HEK293T (cell line): ENCODE measurements around the gene IDH3A.

Source experiments
- CTCF ChIA-PET: fragments of 350-600 bp; formaldehyde crosslinking; extraction: SDS; loops from one replicate; lab custom pipeline; 2021; ENCODE audit warnings: antibody characterized with exemption, inconsistent platforms; lab: Yijun Ruan, JAX
- POLR2A ChIA-PET: fragments of 350-600 bp; formaldehyde crosslinking; extraction: SDS; loops from one replicate; lab custom pipeline; 2020; ENCODE audit warnings: antibody characterized with exemption, inconsistent platforms; lab: Yijun Ruan, JAX
- DNase-seq: peaks from one replicate; pipeline ENCODE4 v3.0.0; 2012; ENCODE audit warnings: mixed read lengths; ENCODE audit errors: extremely low spot score
- ARNT ChIP-seq: fragments of 450-650 bp; IDR thresholded peaks from 2 replicates; pipeline ENCODE4 v1.6.1; 2017; ENCODE audit warnings: mild to moderate bottlenecking
- BHLHE40 ChIP-seq: fragments of 450-650 bp; IDR thresholded peaks from 2 replicates; pipeline ENCODE4 v1.6.1; 2016; ENCODE audit warnings: mild to moderate bottlenecking, moderate library complexity, borderline replicate concordance
- CTBP1 ChIP-seq: fragments of 450-650 bp; IDR thresholded peaks from 2 replicates; pipeline ENCODE4 v1.6.1; 2016; ENCODE audit warnings: borderline replicate concordance
- ELF4 ChIP-seq: fragments of 450-650 bp; IDR thresholded peaks from 2 replicates; pipeline ENCODE4 v1.6.1; 2017; ENCODE audit warnings: antibody characterized with exemption
- FOXA1 ChIP-seq: fragments of 450-650 bp; IDR thresholded peaks from 2 replicates; pipeline ENCODE4 v1.6.1; 2016; ENCODE audit warnings: mild to moderate bottlenecking
- FOXK2 ChIP-seq: fragments of 450-650 bp; IDR thresholded peaks from 2 replicates; pipeline ENCODE4 v1.6.1; 2016; ENCODE audit warnings: mild to moderate bottlenecking
- FOXM1 ChIP-seq: fragments of 450-650 bp; IDR thresholded peaks from 2 replicates; pipeline ENCODE4 v1.6.1; 2017; ENCODE audit warnings: mild to moderate bottlenecking, borderline replicate concordance
- HDGF ChIP-seq: fragments of 450-650 bp; IDR thresholded peaks from 2 replicates; pipeline ENCODE4 v1.6.1; 2017; ENCODE audit warnings: antibody characterized with exemption, borderline replicate concordance
- L3MBTL2 ChIP-seq: fragments of 450-650 bp; conservative IDR thresholded peaks from 2 replicates; pipeline ENCODE4 v1.6.1; 2016; ENCODE audit warnings: mild to moderate bottlenecking
- LEF1 ChIP-seq: fragments of 450-650 bp; IDR thresholded peaks from 2 replicates; pipeline ENCODE4 v1.6.1; 2017; ENCODE audit warnings: mild to moderate bottlenecking, borderline replicate concordance
- NFRKB ChIP-seq: fragments of 450-650 bp; IDR thresholded peaks from 2 replicates; pipeline ENCODE4 v1.6.1; 2016; ENCODE audit warnings: mild to moderate bottlenecking, moderate library complexity
- PKNOX1 ChIP-seq: fragments of 450-650 bp; IDR thresholded peaks from 2 replicates; pipeline ENCODE4 v1.6.1; 2016
- SP1 ChIP-seq: fragments of 450-650 bp; IDR thresholded peaks from 2 replicates; pipeline ENCODE4 v1.6.1; 2017
- SUZ12 ChIP-seq: fragments of 450-650 bp; IDR thresholded peaks from 2 replicates; pipeline ENCODE4 v1.6.1; 2016; ENCODE audit warnings: mild to moderate bottlenecking
- TARDBP ChIP-seq: fragments of 450-650 bp; IDR thresholded peaks from 2 replicates; pipeline ENCODE4 v1.6.1; 2016
- ZNF384 ChIP-seq: fragments of 450-650 bp; IDR thresholded peaks from 2 replicates; pipeline ENCODE4 v1.6.1; 2016

Gene IDH3A

GRCh38 chr15:78103406-78104118 lies 45.6 kb upstream of the IDH3A start:
- DNase-seq: no peak
- CTCF ChIA-PET: interaction anchor here (0.6 to 1.1 kb wide), 2 partner anchors 22 to 92 kb away, joined by 3 to 4 read pairs; no protein-coding TSS in a partner anchor
- no peak for TF ChIP-seq HDGF
- POLR2A ChIA-PET: no interaction called here

- ChIA-PET POLR2A (no interaction called here), CTCF (interaction anchor here (0.5 to 1.1 kb wide), 2 partner anchors 22 to 77 kb away, joined by 4 read pairs; no protein-coding TSS in a partner anchor)
- no peak for DNase-seq
- TF ChIP-seq ARNT (no peak), FOXA1 (no peak), HDGF (no peak), PKNOX1 (no peak), FOXM1 (no peak), LEF1 (no peak), SUZ12 (no peak), NFRKB (no peak), CTBP1 (no peak), ZNF384 (no peak), BHLHE40 (no peak), SP1 (no peak), TARDBP (no peak)
Observed at GRCh38 chr15:78104119-78104479, 45.1 kb upstream of the IDH3A start.

GRCh38 chr15:78104566-78105475 lies 44.3 kb upstream of the IDH3A start:
- ChIA-PET CTCF (interaction anchor here (0.5 kb wide), 1 partner anchor 76 kb away, joined by 4 read pairs; no protein-coding TSS in a partner anchor), POLR2A (no interaction called here)
- DNase-seq: no peak
- no peak for TF ChIP-seq ARNT
- TF ChIP-seq ZNF384: no peak
- TF ChIP-seq FOXM1: no peak
- no peak for TF ChIP-seq LEF1
- TF ChIP-seq TARDBP: no peak
- TF ChIP-seq PKNOX1: no peak
- TF ChIP-seq ELF4: no peak
- TF ChIP-seq L3MBTL2: no peak
- no peak for TF ChIP-seq FOXK2
- no peak for TF ChIP-seq CTBP1
- no peak for TF ChIP-seq SUZ12

GRCh38 chr15:78105476-78106241 lies 43.5 kb upstream of the IDH3A start:
- ChIA-PET POLR2A (no interaction called here), CTCF (interaction anchor here (3.9 kb wide), 1 partner anchor 106 kb away, joined by 42 read pairs; no protein-coding TSS in a partner anchor)
- no peak for DNase-seq
- TF ChIP-seq NFRKB (no peak), ZNF384 (no peak), PKNOX1 (no peak), L3MBTL2 (no peak), FOXA1 (no peak), SP1 (no peak), ELF4 (no peak), TARDBP (no peak), ARNT (no peak), BHLHE40 (no peak), HDGF (no peak)

GRCh38 chr15:78107471-78107870 lies 41.7 kb upstream of the IDH3A start:
- CTCF ChIA-PET: interaction anchor here (0.7 to 3.9 kb wide), 7 partner anchors 23 to 198 kb away, joined by 3 to 42 read pairs (median 8); partner anchors contain the start of gene CIB2
- TF ChIP-seq HDGF: no peak
- no peak for TF ChIP-seq FOXM1
- TF ChIP-seq TARDBP: no peak
- TF ChIP-seq NFRKB: no peak
- POLR2A ChIA-PET: no interaction called here
- DNase-seq: no peak
